NCI-H2196 treated with DMSO at 0.1 percent for 48 hours (cell line): ENCODE measurements around the gene MRPL10.

ENCODE experiments used
- DNase-seq: peaks from one replicate; lab custom pipeline; 2025; ENCODE audit not compliant: unreplicated experiment; lab: John Stamatoyannopoulos, UW

Gene MRPL10

DNA sequence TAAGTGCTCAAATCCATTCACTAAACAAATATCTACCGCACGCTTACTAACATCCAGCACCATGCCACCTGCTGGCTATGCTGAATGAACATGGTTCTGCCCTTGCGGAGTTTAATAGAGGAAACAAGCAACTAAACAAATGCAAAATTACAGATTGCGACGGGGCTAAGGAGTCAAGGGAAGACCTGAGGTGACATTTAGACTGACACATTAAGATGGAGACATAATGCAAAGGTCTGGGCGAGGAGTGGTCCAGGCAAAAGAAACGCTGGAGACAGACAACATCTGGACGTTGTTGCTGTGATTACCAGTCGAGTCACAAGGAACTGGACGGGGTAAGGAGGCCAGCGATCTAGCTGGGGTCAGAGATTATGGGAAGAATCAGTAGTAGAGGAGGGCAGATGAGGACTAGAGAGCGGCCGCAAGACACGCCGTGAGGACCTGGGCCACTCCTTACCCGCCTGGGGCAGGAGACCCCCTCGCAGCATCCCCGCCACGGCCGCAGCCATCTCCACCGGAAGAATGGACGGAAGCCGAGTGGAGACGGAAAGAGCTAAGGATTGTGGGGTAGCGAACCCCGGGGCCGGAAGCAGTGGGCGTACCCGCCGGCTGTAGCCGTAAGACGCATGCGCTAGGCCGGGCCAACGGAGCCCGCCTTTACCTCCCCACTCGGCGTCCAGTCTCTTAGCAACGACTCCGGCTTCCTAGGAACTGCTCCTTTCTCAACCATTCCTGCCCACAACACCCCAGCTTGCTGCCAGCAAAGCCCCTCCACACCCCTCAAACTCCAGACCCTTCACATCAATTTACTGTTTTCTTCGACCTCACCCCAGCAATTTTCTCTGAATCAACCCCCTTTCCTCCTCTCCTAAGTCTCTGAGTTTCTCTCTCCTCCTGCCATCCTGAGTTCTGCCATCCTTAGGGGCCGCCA lies at the start of gene MRPL10, which contains the start of gene LRRC46:
MRPL10 (minus strand) TSS at position 539 of the 931 bp plus-strand sequence; CDS start at position 509, 30 bp downstream.
LRRC46 (plus strand) TSS at position 668 of the 931 bp plus-strand sequence. CDS start 320 bp downstream, outside the sequence.
- peak; percentile 94 for DNase-seq

- DNase-seq, result no peak
Observed at GRCh38 chr17:47879776-47880454, 48.6 kb upstream of the MRPL10 start.

DNA sequence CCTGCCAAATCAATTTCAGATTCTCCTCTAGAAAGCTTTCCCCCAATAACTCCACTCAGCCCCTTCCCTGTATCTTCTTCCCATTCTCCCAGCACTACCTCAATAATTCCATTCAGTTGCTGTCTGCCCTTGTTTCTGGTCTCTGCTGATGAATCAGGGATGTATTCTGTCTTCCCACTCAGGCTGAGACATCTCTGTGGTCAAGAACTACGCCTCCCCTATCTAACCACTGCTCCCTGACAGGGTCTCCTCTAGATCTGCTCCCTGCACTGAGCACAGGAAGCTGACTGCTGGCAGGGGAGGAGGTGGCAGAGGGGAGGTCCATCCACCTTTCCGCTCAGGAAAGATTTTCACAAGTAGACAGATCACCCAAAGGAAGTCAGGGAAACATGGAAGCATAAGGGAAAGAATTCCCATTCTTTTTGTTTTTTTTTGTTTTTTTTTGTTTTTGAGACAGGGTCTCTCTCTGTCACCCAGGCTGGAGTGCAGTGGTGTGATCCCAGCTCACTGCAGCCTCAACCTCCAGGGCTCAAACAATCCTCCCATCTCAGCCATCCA lies 47.8 kb upstream of the MRPL10 start:
- no peak for DNase-seq

DNA sequence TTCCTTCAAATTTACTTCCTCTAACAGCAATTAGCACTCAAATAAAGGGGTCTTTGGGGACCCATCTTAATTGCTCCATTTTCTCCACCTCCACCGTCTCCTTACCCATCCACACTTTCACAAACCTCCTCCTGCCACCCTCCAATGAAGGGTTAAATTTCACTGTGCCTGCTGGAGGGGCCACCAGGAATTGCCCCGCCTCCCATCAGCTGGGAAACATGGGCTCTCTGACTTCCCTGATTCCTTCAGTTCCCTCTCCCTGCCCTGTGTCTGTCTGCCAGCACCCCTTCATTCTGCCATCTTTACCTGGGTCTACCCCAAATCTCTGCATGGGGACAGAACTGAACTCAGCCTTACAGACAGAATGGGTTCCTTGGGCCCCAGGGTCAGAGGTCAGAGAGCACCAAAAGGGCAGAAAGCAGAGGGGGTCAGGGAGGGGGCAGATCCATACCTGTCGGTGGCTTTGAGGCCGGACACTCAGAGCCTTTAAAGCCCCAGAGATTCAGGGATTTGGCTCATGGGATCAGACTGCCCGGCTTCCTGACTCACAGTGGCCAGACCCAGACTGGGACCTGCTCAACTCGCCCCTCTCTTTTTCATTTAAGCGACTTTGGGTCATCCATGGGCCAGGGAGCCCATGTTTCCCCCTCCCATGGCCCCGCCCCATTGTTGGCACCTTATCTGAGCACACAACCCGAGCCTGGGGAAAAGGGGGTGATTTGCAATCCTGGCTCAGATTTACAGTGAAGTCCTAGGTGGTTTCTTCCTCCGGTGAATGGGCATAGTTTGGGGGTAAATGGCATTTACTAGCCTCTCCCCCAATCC lies 47.1 kb upstream of the MRPL10 start:
- DNase-seq, result no peak

DNA sequence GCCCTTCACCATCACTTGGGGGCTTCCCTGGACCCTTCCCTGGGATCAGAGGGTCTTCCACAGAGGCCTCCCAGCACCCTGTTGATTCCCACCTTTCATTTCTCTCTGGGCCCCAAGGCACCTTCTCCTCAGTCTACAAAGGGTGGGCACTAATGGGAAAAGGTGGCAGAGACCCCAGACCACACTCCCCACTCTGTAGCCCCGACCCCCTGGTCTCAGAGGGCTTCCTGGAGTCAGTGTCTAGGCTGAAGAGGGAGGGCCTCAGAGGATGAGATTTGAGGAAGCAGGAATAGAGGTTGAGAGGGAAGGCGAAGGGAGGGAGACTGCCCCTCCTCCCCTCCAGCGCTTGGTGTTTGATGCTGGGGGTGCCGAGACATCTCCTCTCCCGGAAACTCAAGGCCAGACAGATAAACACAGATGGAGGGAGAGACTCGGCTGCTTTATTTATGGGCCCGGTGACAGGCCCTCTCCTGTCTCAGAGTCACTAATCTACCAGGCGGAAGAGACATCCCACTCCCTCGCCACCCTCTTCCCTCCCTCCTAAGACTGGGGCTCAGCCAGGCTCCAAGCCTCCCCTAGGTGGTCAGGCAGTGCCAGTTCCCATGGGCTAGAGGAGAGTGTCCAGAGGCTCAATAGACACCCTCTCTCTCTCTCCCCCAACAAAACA lies 46.2 kb upstream of the MRPL10 start:
- DNase-seq, result no peak

DNA sequence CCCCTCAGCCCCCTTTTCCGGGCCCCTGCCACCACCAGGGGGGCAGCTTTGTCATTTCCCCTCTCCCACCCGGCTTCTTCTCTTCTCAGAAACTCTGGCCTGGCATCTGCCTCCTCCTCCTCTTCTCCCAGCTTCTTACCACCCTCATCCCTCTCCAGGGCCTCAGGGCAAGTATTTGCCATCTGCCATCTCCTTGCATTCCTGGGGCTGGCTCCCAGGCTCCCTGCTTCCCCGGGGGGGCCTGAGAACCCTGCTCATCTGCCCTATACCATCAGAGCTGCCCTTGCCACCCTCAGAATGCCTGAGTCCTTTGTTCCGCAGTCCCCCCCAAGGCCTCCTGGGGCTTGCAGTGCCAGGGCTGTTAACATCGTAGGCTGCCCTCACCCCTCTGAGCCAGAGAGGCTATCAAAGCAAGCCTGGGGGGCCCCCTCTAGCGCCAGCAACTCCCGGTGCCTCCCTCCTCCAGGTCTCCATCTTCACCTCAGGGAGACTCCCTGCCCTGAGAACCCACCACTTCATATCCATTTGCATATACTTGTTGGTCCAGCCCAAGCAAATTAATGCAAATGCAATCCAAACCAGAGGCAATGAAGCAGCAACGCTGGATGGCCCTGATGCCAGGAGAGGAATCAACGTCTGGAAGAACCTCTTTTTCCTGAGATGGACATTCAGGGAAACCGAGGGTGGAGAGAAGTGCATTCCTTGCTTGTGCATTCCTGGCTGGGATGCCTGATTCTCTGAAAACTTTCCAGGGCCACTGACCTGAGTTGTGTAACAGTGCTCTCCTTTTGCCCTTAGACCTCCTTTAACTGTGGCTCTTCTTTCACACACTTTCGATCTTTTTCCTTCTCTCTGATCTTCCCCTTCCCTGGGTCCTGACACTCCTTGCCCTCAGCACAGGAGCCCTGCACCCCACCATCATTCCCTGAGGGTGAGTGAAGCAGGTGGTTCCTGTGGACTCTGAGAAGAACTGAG lies 44.0 kb upstream of the MRPL10 start:
- DNase-seq, result no peak

DNA sequence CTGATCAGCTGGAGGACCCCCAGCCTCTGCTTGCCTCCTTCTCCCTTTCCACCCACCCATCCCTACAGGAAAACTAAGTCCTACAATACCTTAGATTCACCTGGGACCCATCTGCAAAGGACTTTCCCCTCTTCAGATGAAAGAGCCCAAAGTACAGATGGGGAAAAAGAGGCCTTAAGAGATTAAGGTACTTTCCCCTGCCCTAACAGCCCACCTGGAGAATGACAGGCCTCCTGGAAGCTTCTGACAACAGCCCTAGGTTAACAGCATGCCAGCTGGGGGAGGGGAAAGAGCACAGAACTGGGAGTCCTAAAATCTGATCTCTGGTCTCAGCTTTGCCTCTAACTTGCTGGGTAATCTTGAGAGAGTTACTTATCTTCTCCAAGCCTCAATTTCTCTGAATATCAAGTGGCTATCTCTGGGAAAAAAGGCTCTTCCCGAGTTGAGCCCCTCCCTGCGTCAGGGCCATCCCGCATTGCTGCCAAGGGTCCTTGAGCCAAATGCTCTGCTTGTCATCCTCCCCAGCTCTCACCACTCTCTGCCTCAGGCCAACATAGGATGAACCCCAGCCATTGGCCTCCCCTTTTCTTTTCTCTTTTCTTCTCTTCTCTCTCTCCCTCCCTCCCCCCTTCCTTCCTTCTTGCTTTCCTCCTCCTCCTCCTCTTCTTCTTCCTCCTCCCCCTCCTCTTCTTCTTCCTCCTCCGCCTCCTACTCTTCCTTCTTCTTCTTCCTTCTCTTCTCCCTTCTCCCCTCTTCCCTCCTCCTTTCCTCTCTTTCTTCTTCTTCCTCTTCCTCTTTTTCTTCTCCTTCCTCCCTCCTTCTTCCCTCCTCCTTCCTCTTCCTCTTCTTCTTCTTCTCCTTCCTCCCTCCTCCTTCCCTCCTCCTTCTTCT lies 42.1 kb upstream of the MRPL10 start:
- DNase-seq, result no peak

DNA sequence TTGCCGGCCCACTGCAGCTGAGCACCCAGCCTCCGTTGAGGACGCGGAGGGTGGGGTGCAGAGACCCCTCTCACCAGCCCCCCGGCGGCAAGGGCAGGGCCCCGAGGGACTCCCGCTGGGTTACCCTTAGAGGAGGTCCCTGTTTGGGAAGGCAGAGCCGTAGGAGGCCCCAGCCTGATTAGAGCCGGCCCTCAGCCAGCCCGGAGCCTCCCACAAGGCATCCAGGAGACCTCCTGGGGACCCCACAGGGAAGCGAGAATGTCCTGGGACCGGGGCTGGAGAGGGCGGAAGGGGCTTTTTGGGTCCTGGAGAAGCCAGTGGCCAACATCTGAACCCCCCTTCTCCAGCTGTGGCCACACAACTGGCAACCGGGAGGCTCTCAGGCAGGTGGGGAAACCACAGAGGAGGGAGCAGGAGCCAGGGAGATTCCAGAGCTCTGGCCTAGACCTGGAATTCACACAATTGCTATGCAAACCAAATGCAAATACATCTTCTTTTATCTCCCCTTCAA lies 41.4 kb upstream of the MRPL10 start:
- no peak for DNase-seq

GRCh38 chr17:47872019-47872650 lies 40.8 kb upstream of the MRPL10 start:
- DNase-seq, result no peak

GRCh38 chr17:47871048-47871447 lies 39.7 kb upstream of the MRPL10 start:
- no peak for DNase-seq

GRCh38 chr17:47870056-47870455 lies 38.7 kb upstream of the MRPL10 start:
- no peak for DNase-seq

GRCh38 chr17:47869114-47869513 lies 37.8 kb upstream of the MRPL10 start:
- DNase-seq, result no peak

DNA sequence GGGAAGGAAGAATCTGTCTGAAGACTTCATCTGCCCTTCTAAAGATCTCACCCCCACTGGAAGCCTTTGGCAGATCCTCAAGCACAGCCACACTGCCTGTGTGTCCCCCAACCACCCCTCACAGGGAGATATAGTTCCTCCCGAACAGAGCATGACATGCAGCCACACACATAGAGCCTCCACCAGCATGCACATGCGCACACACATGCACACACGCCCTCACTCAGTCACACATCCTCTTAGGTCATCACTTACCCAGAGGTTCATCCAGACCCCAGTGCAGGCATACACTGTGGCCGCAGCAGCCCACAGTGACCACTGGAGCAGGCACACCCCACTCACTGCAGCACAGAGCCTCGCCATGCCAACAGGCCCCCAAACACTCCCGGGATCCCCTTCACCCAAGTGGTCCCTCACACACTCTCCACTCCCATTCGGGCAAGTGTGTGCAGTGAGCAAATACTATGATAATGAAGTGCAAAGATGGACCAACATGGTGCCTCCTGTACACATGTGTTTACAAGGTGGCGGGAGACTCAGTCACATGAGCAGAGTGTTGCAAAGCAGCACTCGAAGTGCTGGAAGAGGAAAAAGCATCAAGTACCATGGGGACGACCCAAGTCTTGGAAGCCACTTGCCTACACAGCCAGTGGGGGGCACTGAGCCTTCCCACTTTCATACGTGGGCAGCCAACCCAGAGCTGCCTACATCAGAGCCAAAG lies 36.6 kb upstream of the MRPL10 start:
- DNase-seq, result no peak

GRCh38 chr17:47866941-47867340 lies 35.6 kb upstream of the MRPL10 start:
- DNase-seq, result no peak

DNA sequence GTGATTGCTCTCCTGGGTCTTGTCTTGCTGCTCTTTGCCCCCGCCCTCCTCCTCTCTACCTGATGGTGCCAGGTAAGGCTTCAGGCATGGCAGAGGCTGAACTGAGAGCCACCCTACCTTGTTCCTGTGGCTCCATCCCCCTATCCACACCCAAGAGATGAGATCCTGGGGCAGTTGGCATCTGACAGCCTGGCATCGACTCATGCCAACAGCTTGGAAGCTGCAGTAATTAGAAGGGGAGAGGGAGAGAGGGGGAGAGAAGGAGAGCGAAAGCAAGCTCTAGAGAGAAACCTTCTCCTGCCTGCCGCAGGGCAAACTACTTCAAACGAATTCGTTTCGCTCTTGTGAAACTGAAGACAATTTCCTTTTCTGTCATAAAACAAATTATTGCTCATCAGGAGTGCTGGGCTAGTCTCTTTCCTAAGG lies 33.5 kb upstream of the MRPL10 start:
- no peak for DNase-seq

DNA sequence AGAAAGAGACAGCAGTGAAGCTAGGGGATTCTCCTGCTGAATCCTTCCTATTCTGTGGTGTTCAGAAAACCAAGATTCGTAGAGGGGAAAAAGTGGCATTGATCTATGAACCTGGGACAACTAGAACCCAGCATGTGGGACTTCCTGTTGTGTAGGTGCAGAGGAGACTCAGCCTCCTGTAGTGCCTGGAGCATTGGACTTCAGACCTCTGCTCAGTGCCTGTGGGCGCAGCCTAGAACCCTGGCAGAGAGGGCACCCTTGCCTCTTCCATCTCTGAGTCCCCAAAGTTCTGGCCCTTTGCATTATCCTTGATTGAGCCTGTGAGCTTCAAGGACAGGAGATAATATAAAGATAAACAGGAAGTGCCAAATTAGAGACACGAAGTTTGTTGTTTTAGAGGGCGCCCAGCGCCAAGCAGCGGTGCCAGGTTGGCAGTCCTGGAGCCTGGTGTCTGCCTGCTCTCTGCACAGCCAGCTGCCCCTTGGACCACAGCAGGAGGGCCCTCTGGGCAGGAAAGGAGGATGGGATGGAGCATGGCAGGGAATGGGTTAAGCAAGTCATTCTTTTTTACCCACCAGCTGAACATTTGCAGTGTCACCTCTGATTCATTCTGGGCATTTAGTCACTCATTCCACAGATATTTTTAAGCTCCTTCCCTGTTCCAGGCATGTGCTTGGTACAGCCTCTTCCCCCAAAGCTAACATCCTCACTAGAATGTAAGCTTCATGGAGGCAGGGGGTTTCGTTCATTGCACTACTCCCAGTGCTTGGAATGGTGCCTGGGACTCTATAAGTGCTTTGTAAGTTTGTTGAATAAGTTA lies 31.5 kb upstream of the MRPL10 start:
- no peak for DNase-seq
